Inflammatory macrophage treated with lipopolysaccharide for 4 hours (primary cell): ENCODE results near the gene PARD3B.

Experiments used
- DNase-seq: peaks from one replicate; pipeline ENCODE4 v3.0.0-alpha.2; 2020

PARD3B gene

DNA sequence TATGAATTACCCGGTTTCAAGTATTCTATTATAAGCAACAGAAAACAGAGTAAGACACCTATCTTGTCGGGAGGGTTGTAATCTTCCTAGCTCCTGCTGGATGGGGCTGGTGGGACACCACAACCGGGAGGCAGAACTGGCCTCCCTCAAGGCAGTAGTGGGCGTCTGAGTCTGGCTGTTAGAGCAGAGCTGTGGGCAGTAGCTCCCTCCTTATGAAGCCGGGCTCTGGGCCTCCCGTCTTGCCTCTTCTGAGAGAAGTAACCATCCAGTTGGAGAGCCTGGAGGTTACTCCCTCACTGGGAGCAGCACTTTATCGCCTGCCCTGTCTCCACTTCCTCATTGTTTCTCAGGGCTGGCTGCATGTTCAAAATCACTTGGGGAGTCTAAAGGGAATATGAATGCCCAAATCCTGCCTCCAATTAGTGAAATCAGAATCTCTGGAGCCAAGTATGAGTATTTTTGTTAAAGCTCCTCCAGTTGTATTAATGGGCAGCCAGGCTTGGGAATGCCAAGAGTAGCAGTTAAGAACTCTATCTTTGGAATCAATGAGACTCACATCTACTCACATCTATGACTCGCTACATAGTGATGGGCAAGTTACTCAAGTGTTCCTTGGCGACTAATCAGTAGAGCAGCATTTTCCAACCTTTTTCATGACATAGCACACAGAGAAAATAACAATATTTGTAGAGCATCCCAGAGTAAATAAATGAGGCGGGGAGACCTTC, 1109.8 kb downstream of the PARD3B start:
- no peak for DNase-seq

DNA sequence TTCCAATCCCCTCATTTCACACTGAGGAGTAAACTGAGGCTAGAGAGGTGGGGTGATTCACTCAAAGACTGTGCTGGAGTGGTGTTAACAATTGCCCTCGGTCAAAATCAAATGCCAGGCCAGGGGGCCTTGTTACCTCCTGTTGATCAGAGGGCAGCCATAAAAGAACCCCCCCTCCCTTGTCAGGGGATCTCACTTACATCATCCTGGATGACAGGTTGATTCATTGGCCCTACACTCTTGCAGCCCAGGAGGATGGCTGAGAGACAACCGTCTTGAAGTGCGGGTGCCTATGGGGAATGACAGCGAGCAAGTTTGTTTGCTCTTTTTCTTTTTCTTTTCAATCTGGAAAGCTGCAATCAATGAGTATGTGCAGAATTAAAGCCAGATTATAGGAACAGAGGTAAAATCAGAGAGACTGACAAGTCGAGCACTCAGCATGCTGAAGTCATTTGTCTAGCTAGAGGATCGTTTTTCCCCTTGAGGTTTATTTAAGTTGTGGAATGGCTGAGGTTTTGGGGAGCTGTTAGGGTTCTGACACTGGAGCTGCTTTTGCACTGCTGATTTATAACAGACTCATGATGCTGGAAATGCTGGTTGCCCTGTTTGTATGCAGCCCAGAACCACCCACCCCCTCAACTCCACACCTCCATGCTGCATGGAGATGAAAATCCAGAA, 1110.6 kb downstream of the PARD3B start:
- DNase-seq = no peak

DNA sequence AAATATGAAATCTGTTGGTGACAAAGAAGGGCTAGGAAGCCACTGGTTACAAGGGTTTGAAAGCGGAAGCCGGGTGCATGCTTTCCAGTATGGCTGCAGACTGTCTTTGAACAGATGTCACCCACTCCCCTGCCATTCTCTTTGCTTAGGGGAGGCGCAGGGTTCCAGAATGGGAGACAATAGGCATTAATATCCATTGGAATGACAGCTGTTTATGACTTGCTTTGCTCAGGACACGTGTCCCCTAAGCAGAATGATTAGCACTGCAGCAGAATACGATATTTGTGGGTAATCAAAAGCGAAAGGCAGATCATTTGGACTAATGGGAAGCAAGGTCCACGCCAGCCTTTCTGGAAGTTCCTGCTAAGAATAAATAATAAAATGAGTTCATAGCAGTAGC, 1111.2 kb downstream of the PARD3B start:
- no peak for DNase-seq

DNA sequence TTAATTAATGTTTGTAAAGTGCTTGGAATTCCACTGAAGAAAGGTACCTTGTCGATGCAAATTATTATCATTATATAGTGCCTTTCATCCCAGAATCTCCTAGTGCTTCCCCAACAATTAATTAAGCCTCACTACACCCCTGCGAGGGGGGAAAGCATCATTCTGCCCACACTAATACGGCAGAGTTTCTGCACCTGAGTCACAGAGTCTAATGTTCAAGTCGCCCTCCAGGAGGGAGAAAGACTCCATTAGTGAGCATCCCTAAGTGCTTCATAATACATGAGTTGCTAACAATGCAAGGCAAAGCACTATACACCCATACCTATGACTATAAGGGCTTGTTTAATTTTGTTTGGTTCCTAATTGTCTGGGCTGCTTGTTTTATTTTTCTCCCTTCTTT, 1111.7 kb downstream of the PARD3B start:
- DNase-seq = no peak

DNA sequence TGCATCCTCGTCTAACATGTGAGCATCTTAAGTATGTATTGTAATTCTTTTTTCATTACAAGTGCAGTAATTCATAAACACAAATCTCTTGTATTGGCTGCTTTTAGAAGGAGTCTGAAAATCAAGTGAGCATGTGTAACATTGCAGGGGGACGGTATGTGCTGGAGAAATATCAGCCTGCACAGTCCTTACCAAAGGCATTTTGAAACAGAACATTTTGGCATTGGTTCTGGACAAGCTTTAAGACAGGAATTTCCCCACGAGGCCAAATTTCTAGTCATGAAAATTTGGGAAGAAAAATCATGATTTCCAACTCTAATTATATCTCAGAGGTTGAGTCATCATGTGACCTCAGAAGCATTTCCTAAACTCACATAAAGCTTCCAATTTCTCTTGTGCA, 1112.3 kb downstream of the PARD3B start:
- no peak for DNase-seq

DNA sequence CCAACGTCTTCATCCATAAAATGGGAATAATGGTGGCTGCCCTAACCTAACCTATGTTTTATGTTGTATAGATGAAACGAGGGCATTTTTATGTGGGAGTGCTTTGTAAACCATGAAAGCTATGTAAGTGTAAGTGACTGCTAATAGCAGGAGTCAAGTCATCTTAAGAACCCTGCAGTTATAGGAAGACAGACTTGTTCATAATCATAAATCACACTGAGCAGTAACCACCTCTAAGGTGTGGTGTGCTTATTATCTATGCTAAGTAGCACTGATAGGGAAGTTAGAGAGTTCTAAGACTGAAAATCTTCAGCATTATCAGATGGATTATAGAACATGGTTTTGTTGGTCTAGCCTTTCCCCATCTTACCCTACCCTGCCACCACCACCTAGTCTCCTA, 1112.8 kb downstream of the PARD3B start:
- no peak for DNase-seq

DNA sequence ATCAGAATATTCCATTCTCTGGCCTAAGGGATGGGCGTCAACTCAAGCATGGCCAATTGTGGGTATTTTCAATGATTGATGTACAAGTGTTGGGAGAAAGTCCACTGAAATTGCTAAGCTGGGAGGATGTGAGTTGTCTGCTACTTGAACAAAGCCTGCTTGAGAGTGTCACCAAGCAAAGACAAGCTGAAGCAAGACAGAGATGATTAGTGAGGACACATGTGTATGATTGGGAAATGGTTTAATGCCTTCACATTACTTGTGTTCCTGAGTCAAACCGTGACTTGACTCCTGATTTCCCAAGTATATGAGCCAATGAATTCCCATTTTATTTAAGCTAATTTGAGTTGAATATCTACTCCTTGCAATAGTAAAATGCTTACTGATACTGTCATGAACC, 1113.3 kb downstream of the PARD3B start:
- DNase-seq = no peak

DNA sequence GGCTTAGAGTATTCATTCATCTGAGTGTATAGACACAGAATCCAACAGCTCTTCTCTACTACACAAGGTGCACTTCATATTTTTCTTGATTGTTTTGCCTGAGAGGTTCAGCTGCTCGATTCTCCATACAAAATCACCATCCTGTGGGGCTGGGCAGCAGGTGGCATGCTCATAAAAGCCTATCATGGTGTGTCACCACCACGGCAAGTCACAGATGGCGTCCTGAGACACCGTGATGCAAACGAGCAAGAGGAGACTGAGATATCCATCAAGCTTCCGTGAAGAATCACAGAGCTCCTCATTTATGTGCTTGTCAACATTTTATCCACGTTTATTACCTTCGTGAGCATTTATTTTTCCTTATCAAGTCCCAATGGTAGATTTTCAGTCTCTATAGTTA, 1114.6 kb downstream of the PARD3B start:
- no peak for DNase-seq

DNA sequence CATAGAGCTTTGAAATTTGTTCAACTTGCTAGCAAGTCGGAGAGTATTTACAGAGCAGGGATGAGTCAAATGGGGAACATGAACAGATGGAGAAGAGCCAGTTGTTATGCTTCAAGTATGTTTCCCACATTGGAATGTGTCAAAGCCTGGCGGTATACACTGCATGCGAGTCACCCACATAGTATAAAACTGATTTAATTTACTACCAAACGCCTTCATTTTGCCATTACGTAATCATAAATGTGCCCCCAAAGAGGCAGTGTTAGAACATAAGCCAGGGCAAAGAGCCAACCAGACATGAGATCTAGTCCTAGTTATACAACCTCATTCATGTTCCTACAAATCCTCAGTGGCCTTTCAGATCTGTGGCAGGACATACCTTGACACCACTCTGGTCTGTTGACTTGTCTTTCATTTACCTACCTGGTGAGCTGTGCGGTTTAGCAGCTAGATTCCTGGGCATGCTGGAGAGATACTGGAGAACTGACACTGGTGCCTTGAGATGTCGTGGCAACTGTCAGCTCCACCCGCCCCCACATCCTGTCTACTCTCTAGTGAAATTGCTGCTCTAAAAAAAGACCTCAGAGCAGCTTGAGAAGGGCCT, 1115.3 kb downstream of the PARD3B start:
- peak; percentile 6 for DNase-seq

DNA sequence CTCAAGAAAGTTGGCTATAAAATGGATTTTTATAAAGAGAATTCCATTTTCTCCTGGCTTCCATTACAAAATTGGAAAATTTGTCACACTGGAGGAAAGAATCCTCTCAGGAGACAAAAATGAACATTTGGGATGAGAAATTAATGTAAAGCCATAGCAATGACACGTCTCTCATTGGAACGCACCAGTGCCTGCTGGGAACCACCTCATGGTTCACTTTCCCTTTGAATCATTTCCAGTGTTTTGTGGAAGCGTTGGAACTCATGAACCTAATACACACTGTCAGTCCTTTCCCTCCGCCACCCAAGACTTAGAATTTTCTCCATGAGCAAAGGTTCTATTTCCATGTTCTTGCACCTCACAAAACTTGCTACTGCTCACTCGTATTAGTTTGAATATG, 1116.0 kb downstream of the PARD3B start:
- no peak for DNase-seq

DNA sequence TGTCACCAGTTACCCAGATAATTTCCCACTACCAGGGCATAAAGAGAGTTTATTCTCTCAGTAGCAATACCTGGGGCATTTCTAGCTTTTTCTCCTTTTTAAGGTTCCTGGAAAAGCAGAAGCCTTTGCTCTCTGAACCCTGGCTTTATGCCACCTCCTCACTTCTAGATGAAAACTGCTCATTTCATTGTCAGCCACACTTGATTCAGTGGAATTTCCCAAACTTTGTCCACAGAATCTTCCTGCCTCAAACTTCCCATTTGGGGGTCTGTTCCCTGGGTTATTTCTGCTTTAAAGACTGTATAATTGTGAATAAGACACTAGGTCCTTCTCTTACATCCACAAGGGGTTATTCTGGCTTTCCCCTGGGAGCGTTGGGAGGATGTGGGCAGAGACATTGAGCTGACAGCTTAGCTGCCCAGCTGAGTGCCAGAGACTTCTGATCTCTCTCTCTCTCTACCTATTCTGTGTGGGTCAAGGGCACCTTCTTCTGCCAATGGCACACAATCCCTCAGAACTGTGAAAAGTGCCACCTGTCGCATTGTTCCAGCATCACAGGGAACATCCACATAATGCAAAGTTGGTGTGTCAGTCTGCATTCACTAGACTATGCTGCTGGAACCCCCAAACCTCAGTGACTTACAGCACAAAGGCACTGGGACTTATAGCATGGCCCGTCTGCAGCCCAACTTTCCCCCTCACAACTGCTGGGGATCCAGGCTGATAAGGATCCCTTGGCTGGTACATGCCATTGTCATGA, 1117.1 kb downstream of the PARD3B start:
- DNase-seq = no peak

DNA sequence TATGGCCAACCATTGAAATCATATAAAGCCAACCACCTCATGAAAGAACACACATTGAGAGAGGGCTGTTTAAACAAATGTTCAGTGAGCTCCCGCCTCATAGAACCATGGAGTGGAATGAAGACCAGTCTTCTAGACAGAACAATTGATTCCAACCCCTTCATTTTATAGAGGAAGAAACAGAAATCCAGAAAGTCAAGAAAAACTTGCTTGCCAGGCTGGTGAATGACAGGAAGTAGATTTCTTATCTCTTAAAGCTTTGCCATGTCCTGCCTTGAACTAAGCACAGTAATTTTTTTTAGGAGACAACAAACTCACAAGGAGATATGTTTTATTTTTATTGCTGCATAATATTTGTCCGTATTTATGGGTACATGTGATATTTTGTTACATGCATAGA, 1120.5 kb downstream of the PARD3B start:
- DNase-seq = no peak
